HepG2 (cell line): ENCODE data around the gene PDIK1L. TPM values are rescaled to one million over a fixed set of nuclear protein-coding genes. Genes with fewer than 3 reads are reported as not detected.

Source experiments
- ATAC-seq: fragments of 200-7000 bp; cut with Tn5 transposase; 3 replicates; pipeline ENCODE4 v1.9.1; 2020; ENCODE audit warnings: mild to moderate bottlenecking, moderate library complexity
- BruUV-seq: library from RNA; stranded (reverse); fragments of 400-500 nt; replicated peaks from 2 replicates; lab custom pipeline; 2021; lab: Mats Ljungman, UMichigan
- CTCF ChIA-PET: fragments of 300-600 bp; formaldehyde crosslinking; extraction: SDS; loops from one replicate; lab custom pipeline; 2021; ENCODE audit warnings: low total read pairs, inconsistent platforms, low intra/inter-chr PET ratio; lab: Yijun Ruan, JAX
- POLR2A ChIA-PET: fragments of 350-600 bp; sonication (Branson Sonifier 250); formaldehyde crosslinking; loops from one replicate; lab custom pipeline; 2020; ENCODE audit warnings: antibody characterized with exemption, inconsistent platforms; lab: Yijun Ruan, JAX
- DNase-seq: peaks from one replicate; pipeline ENCODE4 v3.0.0-alpha.2; 2015; ENCODE audit warnings: low spot score
- FAIRE-seq: peaks from 3 replicates; lab custom pipeline; 2011; peaks lifted over from hg19 to GRCh38; lab: Jason Lieb, UNC
- H2AFZ ChIP-seq: one replicate; pipeline ENCODE4 v1.6.1; 2011; ENCODE audit warnings: low read length, inconsistent platforms
- H3K27ac ChIP-seq: fragments of 300-600 bp; 3 replicates; pipeline ENCODE4 v1.8.0; 2011; ENCODE audit warnings: mixed run types, mild to moderate bottlenecking, mixed read lengths, low read length, inconsistent platforms; ENCODE audit not compliant: insufficient read depth; ENCODE audit errors: extremely low read length
- H3K27me3 ChIP-seq, 2 experiments: fragments of 200-600 bp in 1 of 2; 2 replicates in 1 of 2; 3 replicates in 1 of 2; pipeline versions ENCODE4 v1.6.0 to v1.8.0; 2011; ENCODE audit warnings: low read length in 2 of 2, mild to moderate bottlenecking in 2 of 2, moderate library complexity in 2 of 2, inconsistent platforms in 1 of 2; ENCODE audit not compliant: insufficient read depth in 2 of 2, control insufficient read depth in 1 of 2
- H3K36me3 ChIP-seq, 2 experiments: fragments of 200-600 bp in 1 of 2; replicated peaks in 1 of 2; 2 replicates in 1 of 2; 3 replicates in 1 of 2; pipeline versions ENCODE4 v1.5.1 to v1.8.0; 2011; ENCODE audit warnings: low read length in 2 of 2, inconsistent platforms in 1 of 2; ENCODE audit not compliant: insufficient read depth in 2 of 2, control insufficient read depth in 1 of 2
- H3K4me1 ChIP-seq: 2 replicates; pipeline ENCODE4 v1.5.1; 2012; ENCODE audit warnings: low read length, inconsistent platforms; ENCODE audit not compliant: insufficient read depth
- H3K4me2 ChIP-seq: 2 replicates; pipeline ENCODE4 v1.6.0; 2011; ENCODE audit warnings: low read depth, low read length, inconsistent platforms
- H3K4me3 ChIP-seq, 3 experiments: fragments of 200-600 bp in 1 of 3; sonication (generic), shearing (Covaris generic) in 1 of 3; replicated peaks in 1 of 3; 2 replicates each; pipeline ENCODE4 v1.5.1; 2011 to 2016; ENCODE audit warnings: low read length in 3 of 3, inconsistent platforms in 2 of 3, low read depth in 2 of 3, mild to moderate bottlenecking in 2 of 3, control low read depth in 1 of 3, mixed read lengths in 1 of 3; ENCODE audit not compliant: insufficient read depth in 1 of 3
- H3K79me2 ChIP-seq: one replicate; pipeline ENCODE4 v1.6.1; 2011; ENCODE audit warnings: low read length, inconsistent platforms; ENCODE audit not compliant: insufficient read depth
- H3K9ac ChIP-seq: 2 replicates; pipeline ENCODE4 v1.6.0; 2011; ENCODE audit warnings: mild to moderate bottlenecking, low read depth, low read length, inconsistent platforms; ENCODE audit not compliant: insufficient read depth
- H3K9me3 ChIP-seq: 2 replicates; pipeline ENCODE4 v1.5.1; 2012; ENCODE audit warnings: mild to moderate bottlenecking, low read length
- H4K20me1 ChIP-seq: 2 replicates; pipeline ENCODE4 v1.6.0; 2011; ENCODE audit warnings: inconsistent platforms, mild to moderate bottlenecking, low read length, moderate library complexity; ENCODE audit not compliant: insufficient read depth
- ISX ChIP-seq: sonication (generic); formaldehyde crosslinking; conservative IDR thresholded peaks from 2 replicates; pipeline ENCODE4 v1.5.0; 2020; ENCODE audit warnings: missing genetic modification reagents
- MEIS2 ChIP-seq: sonication (generic); formaldehyde crosslinking; IDR thresholded peaks from 2 replicates; pipeline ENCODE4 v1.9.0; 2021; ENCODE audit warnings: mild to moderate bottlenecking, missing genetic modification reagents
- SALL2 ChIP-seq: sonication (generic); formaldehyde crosslinking; IDR thresholded peaks from 2 replicates; pipeline ENCODE4 v1.8.1; 2023; ENCODE audit warnings: mild to moderate bottlenecking, missing genetic modification reagents, inconsistent platforms
- TERF1 ChIP-seq: sonication (generic); formaldehyde crosslinking; IDR thresholded peaks from 2 replicates; pipeline ENCODE4 v1.8.0; 2022; ENCODE audit warnings: mild to moderate bottlenecking, missing genetic modification reagents, moderate library complexity
- ZBTB14 ChIP-seq: sonication (generic); formaldehyde crosslinking; IDR thresholded peaks from 2 replicates; pipeline ENCODE4 v1.4.0; 2020; ENCODE audit warnings: missing genetic modification reagents
- ZFP41 ChIP-seq: sonication (generic); formaldehyde crosslinking; IDR thresholded peaks from 2 replicates; pipeline ENCODE4 v1.4.0; 2020; ENCODE audit warnings: mild to moderate bottlenecking, missing genetic modification reagents, borderline replicate concordance
- ZNF142 ChIP-seq: sonication (generic); formaldehyde crosslinking; IDR thresholded peaks from 2 replicates; pipeline ENCODE4 v1.4.0; 2020; ENCODE audit warnings: missing genetic modification reagents
- ZNF350 ChIP-seq: sonication (generic); formaldehyde crosslinking; IDR thresholded peaks from 2 replicates; pipeline ENCODE4 v1.4.0; 2020; ENCODE audit warnings: mild to moderate bottlenecking, low read depth, missing genetic modification reagents, borderline replicate concordance
- ZNF512 ChIP-seq: sonication (generic); formaldehyde crosslinking; IDR thresholded peaks from 2 replicates; pipeline ENCODE4 v1.4.0; 2020; ENCODE audit warnings: mild to moderate bottlenecking, missing genetic modification reagents
- ZNF782 ChIP-seq: sonication (generic); formaldehyde crosslinking; IDR thresholded peaks from 2 replicates; pipeline ENCODE4 v1.4.0; 2020; ENCODE audit warnings: missing genetic modification reagents, mild to moderate bottlenecking, borderline replicate concordance
- WGBS: methylation state at CpG from one replicate; pipeline ENCODE4 v1.1.6; 2017; ENCODE audit warnings: low lambda C conversion rate; 5-methylcytosine and 5-hydroxymethylcytosine counted together
- in situ Hi-C: cut with HindIII; loops from 2 replicates; pipeline ENCODE4 v1.10.0; 2017; ENCODE audit warnings: low pct_unique_long_range_greater_than_20kb; ENCODE audit not compliant: extremely low pct_ligation_motif_present
- intact Hi-C: fragments of 100-400 bp; cut with micrococcal nuclease; formaldehyde crosslinking; loops from one replicate; pipeline ENCODE4 v1.10.0; 2022; ENCODE audit not compliant: unreplicated experiment
- polyA plus RNA-seq, 8 experiments: library from polyadenylated mRNA; depleted of rRNA in 3 of 8; stranded (reverse) in 7 of 8; unstranded in 1 of 8; fragments of >200 nt; fragmentation: Illumina TruSeq in 4 of 8; extraction: Trizol in 4 of 8; gene quantifications; 2 replicates each; pipeline versions ENCODE4 v1.2.1 to v1.2.3, GENCODE V29; 2011 to 2016; ENCODE audit warnings: low read depth in 4 of 8, missing spikeins in 1 of 8, mixed read lengths in 1 of 8; ENCODE audit not compliant: insufficient read depth in 1 of 8
- total RNA-seq, 5 experiments: library from RNA; depleted of rRNA; stranded (reverse); fragments of >200 nt; fragmentation: Illumina TruSeq; extraction: Trizol; gene quantifications; 2 replicates each; pipeline ENCODE4 v1.2.3, GENCODE V29; 2016; ENCODE audit warnings: low read depth in 1 of 5

Gene PDIK1L
- total and polyA plus RNA-seq, 2 of the 13 experiments (the other 11 are each of a cell fraction or from before 2014, with no cell fraction given), result 1.9 to 4.6 TPM

GRCh38 chr1:26129778-26130177, 18.2 kb downstream of the PDIK1L start:
- ChIA-PET POLR2A (no interaction called here), CTCF (no interaction called here)
- TF ChIP-seq ISX (CRISPR knock-in tag), result no peak
- TF ChIP-seq ZBTB14 (CRISPR knock-in tag), result no peak
- TF ChIP-seq ZNF512, result no peak
- no peak for TF ChIP-seq ZFP41 (CRISPR knock-in tag)
- TF ChIP-seq ZNF142, result no peak
- TF ChIP-seq MEIS2 (CRISPR knock-in tag), result no peak
- no peak for TF ChIP-seq TERF1 (CRISPR knock-in tag)
- TF ChIP-seq ZNF350, result no peak
- TF ChIP-seq ZNF782 (CRISPR knock-in tag), result no peak
- TF ChIP-seq SALL2, result no peak
- H3K9ac ChIP-seq, result no peak overlapping the region
- H3K27me3 ChIP-seq, result no peaks in the 10 kb centered on the region
- H3K9me3 ChIP-seq, result no peaks in the 10 kb centered on the region
- intact Hi-C loops (no loop called here), in situ Hi-C loops (no loop called here)
- H3K4me3 ChIP-seq, result no peak overlapping the region
- no peak overlapping the region for H2AFZ ChIP-seq
- H3K27ac ChIP-seq, result no peak overlapping the region
- no TSS peak for BruUV-seq
- H4K20me1 ChIP-seq, result no peaks in the 10 kb centered on the region
- no peaks in the 10 kb centered on the region for H3K36me3 ChIP-seq
- 60% methylated on average over 4 of the region's 4 CpGs for WGBS
- H3K79me2 ChIP-seq, result no peaks in the 10 kb centered on the region
- ATAC-seq (no peak), DNase-seq (no peak), FAIRE-seq (no peak)
- H3K4me1 ChIP-seq, result peaks cover 9% of the 10 kb centered on the region; the same call in 1 of the 2 replicates
- H3K4me2 ChIP-seq, result no peak overlapping the region
